ENCODE results near the gene GABRB3. TPM values are rescaled to one million over a fixed set of nuclear protein-coding genes. Genes with fewer than 3 reads are reported as not detected.

Gene GABRB3
- total and polyA plus RNA-seq, 2 of the 8 experiments (the other 6 are each of a cell fraction or from before 2014, with no cell fraction given): 98.8 to 163 TPM

DNA sequence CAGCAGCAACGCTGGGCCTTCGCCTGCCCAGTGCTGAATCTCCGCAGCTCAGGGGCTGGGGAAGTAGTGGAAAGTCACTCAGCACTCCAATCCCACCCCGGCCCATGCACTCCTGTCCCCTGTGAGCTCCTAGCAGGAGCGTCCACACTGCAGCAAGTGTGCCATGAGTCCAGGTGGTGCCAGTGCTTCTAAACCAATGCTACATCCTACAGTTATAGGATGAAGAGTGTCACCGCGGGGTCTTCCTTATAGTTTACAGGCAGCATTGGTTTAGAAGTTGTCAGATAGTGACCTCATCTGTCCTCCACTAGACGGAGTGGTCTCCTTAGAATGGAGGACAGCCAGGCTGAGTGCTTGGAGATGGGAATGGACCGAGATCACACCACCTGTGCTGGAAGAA lies 221.4 kb downstream of the GABRB3 start:
- Histone ChIP-seq H4K8ac (ENCODE audit: extremely low read depth, insufficient read depth, low read length) (no peak overlapping the region), H2BK12ac (ENCODE audit: low read depth, low read length) (no peak overlapping the region), H3K36me3 (ENCODE audit: control insufficient read depth in 2 of 4, insufficient read depth in 4 of 4, low read length in 3 of 4) (peaks cover under 1 to 21% (median 12%) of the 10 kb centered on the region in 4 experiments; a peak in 6 of 8 replicates), H4K91ac (replicated peaks; ENCODE audit: insufficient read length, low read length) (no peak overlapping the region), H3K27ac (ENCODE audit: low read depth, low read length) (no peak overlapping the region), H4K5ac (ENCODE audit: insufficient read length, low read depth, low read length) (no peak overlapping the region), H3K23me2 (ENCODE audit: low read depth, low read length) (no peaks in the 10 kb centered on the region), H2BK120ac (replicated peaks; ENCODE audit: low read depth, low read length) (no peak overlapping the region), H3K4me2 (ENCODE audit: insufficient read depth in 1 of 2, low read depth in 2 of 2, low read length in 2 of 2) (no peak overlapping the region), H4K20me1 (replicated peaks in 1 of 2; ENCODE audit: control insufficient read depth in 1 of 2, insufficient read depth in 2 of 2, low read length in 2 of 2) (peaks cover 0 to 2% of the 10 kb centered on the region in 2 experiments), H3K14ac (ENCODE audit: insufficient read length) (no peak overlapping the region), H3K18ac (ENCODE audit: extremely low read depth, low read length) (no peak overlapping the region), H2AK5ac (ENCODE audit: low read depth, low read length) (no peak overlapping the region), H3K4ac (replicated peaks; ENCODE audit: insufficient read length, low read depth, low read length) (no peak overlapping the region), H3K79me2 (ENCODE audit: control insufficient read depth in 1 of 2, insufficient read depth in 2 of 2, low read length in 2 of 2) (no peaks in the 10 kb centered on the region), H2BK5ac (ENCODE audit: low read depth, low read length) (no peak overlapping the region), H2BK20ac (ENCODE audit: low read length) (no peak overlapping the region), H2AFZ (ENCODE audit: low read length) (no peak overlapping the region), H3K9me3 (ENCODE audit: insufficient read depth in 2 of 2, low read depth in 1 of 2, low read length in 1 of 2) (no peaks in the 10 kb centered on the region), H3K27me3 (replicated peaks in 1 of 4; ENCODE audit: control insufficient read depth in 3 of 4, extremely low read depth in 1 of 4, insufficient read depth in 3 of 4, low read length in 3 of 4) (no peaks in the 10 kb centered on the region), H3K56ac (replicated peaks; ENCODE audit: insufficient read length, low read depth, low read length) (no peak overlapping the region), H2BK15ac (ENCODE audit: low read length) (no peak overlapping the region), H3K79me1 (ENCODE audit: low read depth, low read length) (0 out of 2 replicates have a peak, but pooled peaks cover 2% of the 10 kb centered on the region), H3K4me1 (replicated peaks in 1 of 4; ENCODE audit: control insufficient read depth in 3 of 4, insufficient read depth in 4 of 4, low read length in 3 of 4) (no peaks in the 10 kb centered on the region), H3K4me3 (ENCODE audit: extremely low read depth in 1 of 4, insufficient read depth in 2 of 4, low read depth in 3 of 4, low read length in 4 of 4) (no peak overlapping the region), H3K9ac (replicated peaks in 1 of 4; ENCODE audit: extremely low read depth in 1 of 4, low read depth in 3 of 4, low read length in 3 of 4) (no peak overlapping the region), H3K23ac (ENCODE audit: insufficient read length) (no peak overlapping the region)
- DNase-seq (ENCODE audit: low read depth in 1 of 2, low spot score in 2 of 2): no peak
- WGBS, 2 experiments (ENCODE audit: extremely low coverage in 1 of 2, insufficient coverage in 1 of 2, insufficient read length in 1 of 2, insufficient replicate concordance in 2 of 2, low coverage in 1 of 2, low lambda C conversion rate in 2 of 2, missing lambda C conversion rate in 1 of 2): 95% methylated on average over 9 of the region's 9 CpGs; no CpG with 5 or more reads in 1 of the 2 experiments
- POLR2A ChIA-PET (ENCODE audit: partially characterized antibody): no interaction called here
- CTCF ChIA-PET (ENCODE audit: partially characterized antibody): interaction anchor here (1.4 kb wide), 1 partner anchor 26 kb away, joined by 3 read pairs; no protein-coding TSS in a partner anchor
- FAIRE-seq: no peak
- TF ChIP-seq BRCA1 (IDR thresholded peaks at IDR 0.05; ENCODE audit: low read depth, low read length) (no peak), SIRT6 (IDR thresholded peaks at IDR 0.05; ENCODE audit: low read length) (no peak), CREB1 (IDR thresholded peaks at IDR 0.05) (no peak), CBX5 (IDR thresholded peaks at IDR 0.05; ENCODE audit: low read depth, low read length) (no peak), RBBP5 (IDR thresholded peaks at IDR 0.05; ENCODE audit: borderline replicate concordance, low read depth, low read length) (no peak), KDM4A (IDR thresholded peaks at IDR 0.05; ENCODE audit: low read depth, low read length, severe bottlenecking) (no peak), SAP30 (IDR thresholded peaks at IDR 0.05; ENCODE audit: insufficient read depth, insufficient replicate concordance, low read length) (no peak), BCL11A (IDR thresholded peaks at IDR 0.05; ENCODE audit: low read depth in 2 of 2, low read length in 2 of 2) (no peak), BACH1 (IDR thresholded peaks at IDR 0.05; ENCODE audit: low read length) (no peak), CTBP2 (IDR thresholded peaks at IDR 0.05; ENCODE audit: borderline replicate concordance, insufficient read depth, insufficient read length, low read length) (no peak), SP1 (IDR thresholded peaks at IDR 0.05; ENCODE audit: low read depth, low read length) (no peak)
- TF ChIP-seq, protein P1, sequence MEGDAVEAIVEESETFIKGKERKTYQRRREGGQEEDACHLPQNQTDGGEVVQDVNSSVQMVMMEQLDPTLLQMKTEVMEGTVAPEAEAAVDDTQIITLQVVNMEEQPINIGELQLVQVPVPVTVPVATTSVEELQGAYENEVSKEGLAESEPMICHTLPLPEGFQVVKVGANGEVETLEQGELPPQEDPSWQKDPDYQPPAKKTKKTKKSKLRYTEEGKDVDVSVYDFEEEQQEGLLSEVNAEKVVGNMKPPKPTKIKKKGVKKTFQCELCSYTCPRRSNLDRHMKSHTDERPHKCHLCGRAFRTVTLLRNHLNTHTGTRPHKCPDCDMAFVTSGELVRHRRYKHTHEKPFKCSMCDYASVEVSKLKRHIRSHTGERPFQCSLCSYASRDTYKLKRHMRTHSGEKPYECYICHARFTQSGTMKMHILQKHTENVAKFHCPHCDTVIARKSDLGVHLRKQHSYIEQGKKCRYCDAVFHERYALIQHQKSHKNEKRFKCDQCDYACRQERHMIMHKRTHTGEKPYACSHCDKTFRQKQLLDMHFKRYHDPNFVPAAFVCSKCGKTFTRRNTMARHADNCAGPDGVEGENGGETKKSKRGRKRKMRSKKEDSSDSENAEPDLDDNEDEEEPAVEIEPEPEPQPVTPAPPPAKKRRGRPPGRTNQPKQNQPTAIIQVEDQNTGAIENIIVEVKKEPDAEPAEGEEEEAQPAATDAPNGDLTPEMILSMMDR (IDR thresholded peaks at IDR 0.05; ENCODE audit: control extremely low read depth in 1 of 3, insufficient read depth in 1 of 3, low read depth in 1 of 3, low read length in 3 of 3): no peak

Data from H1 (cell line).